Fibroblast of lung (primary cell): ENCODE data around the gene ATRNL1.

Source experiments
- EZH2 ChIP-seq: IDR thresholded peaks from 2 replicates; pipeline ENCODE4 v1.5.1; 2012; ENCODE audit warnings: low read length, control low read depth, mild to moderate bottlenecking; ENCODE audit errors: missing control alignments
- TF ChIP-seq, protein P1 (sequence below), 2 donors: IDR thresholded peaks in 1 of 2; conservative IDR thresholded peaks in 1 of 2; 1 replicate in 1 of 2; 2 replicates in 1 of 2; pipeline ENCODE4 v1.5.1; 2011 to 2012; ENCODE audit warnings: low read length in 2 of 2, control low read depth in 1 of 2, inconsistent platforms in 1 of 2, low read depth in 1 of 2, mild to moderate bottlenecking in 1 of 2

DNA sequence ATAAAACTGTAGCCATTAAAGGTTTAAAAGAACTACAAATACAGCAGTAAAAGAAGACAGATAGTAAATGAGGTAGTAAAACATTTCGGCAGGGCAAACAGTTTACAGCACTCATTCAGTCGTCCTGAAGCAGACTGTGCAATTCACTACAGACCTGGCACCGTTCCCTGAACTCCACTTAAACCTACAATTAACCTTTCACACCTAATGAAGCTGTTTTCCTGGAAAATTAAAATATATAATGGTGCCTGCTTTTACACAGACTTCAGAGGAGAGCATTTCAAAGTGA lies 844.5 kb downstream of the ATRNL1 start:
- TF ChIP-seq, protein P1, sequence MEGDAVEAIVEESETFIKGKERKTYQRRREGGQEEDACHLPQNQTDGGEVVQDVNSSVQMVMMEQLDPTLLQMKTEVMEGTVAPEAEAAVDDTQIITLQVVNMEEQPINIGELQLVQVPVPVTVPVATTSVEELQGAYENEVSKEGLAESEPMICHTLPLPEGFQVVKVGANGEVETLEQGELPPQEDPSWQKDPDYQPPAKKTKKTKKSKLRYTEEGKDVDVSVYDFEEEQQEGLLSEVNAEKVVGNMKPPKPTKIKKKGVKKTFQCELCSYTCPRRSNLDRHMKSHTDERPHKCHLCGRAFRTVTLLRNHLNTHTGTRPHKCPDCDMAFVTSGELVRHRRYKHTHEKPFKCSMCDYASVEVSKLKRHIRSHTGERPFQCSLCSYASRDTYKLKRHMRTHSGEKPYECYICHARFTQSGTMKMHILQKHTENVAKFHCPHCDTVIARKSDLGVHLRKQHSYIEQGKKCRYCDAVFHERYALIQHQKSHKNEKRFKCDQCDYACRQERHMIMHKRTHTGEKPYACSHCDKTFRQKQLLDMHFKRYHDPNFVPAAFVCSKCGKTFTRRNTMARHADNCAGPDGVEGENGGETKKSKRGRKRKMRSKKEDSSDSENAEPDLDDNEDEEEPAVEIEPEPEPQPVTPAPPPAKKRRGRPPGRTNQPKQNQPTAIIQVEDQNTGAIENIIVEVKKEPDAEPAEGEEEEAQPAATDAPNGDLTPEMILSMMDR (conservative IDR thresholded peaks at IDR 0.05 in 1 of 2, IDR thresholded peaks at IDR 0.05 in 1 of 2; ENCODE audit: low read depth in 1 of 2, low read length in 2 of 2) = no peak
- TF ChIP-seq EZH2 = no peak
